GM12878 (cell line): ENCODE results near the gene XPO1. TPM values are rescaled to one million over a fixed set of nuclear protein-coding genes. Genes with fewer than 3 reads are reported as not detected.

Source experiments
- ATAC-seq: fragments of 200-7000 bp; cut with Tn5 transposase; 3 replicates; pipeline ENCODE4 v1.9.1; 2020; ENCODE audit warnings: mild to moderate bottlenecking, moderate library complexity
- BruUV-seq: library from RNA; stranded (reverse); fragments of 400-500 nt; replicated peaks from 2 replicates; lab custom pipeline; 2021; lab: Mats Ljungman, UMichigan
- CTCF ChIA-PET: fragments of 300-600 bp; sonication (Branson Sonifier 250); formaldehyde crosslinking; extraction: SDS; loops from one replicate; lab custom pipeline; 2021; ENCODE audit warnings: inconsistent platforms; lab: Yijun Ruan, JAX
- POLR2A ChIA-PET: fragments of 350-600 bp; formaldehyde crosslinking; extraction: SDS; loops from one replicate; lab custom pipeline; 2021; ENCODE audit warnings: inconsistent platforms; lab: Charles Lee
- RAD21 ChIA-PET: fragments of 300-600 bp; sonication (Branson Sonifier 250); formaldehyde crosslinking; loops from one replicate; lab custom pipeline; 2023; ENCODE audit warnings: antibody characterized with exemption; ENCODE audit not compliant: unreplicated experiment; lab: Charles Lee
- SMC1A ChIA-PET: fragments of 300-600 bp; sonication (Branson Sonifier 250); formaldehyde crosslinking; loops from one replicate; lab custom pipeline; 2023; ENCODE audit not compliant: unreplicated experiment, uncharacterized antibody; lab: Charles Lee
- DNase-seq: peaks from one replicate; pipeline ENCODE4 v3.0.0-alpha.2; 2011; ENCODE audit warnings: low read depth, low spot score
- FAIRE-seq: peaks from 3 replicates; lab custom pipeline; 2011; peaks lifted over from hg19 to GRCh38; lab: Jason Lieb, UNC
- H2AFZ ChIP-seq: 2 replicates; pipeline ENCODE4 v1.6.0; 2011; ENCODE audit warnings: low read depth, low read length, control low read depth; ENCODE audit not compliant: control insufficient read depth
- H3K27ac ChIP-seq: 2 replicates; pipeline ENCODE4 v1.5.1; 2011; ENCODE audit warnings: control low read depth; ENCODE audit not compliant: control insufficient read depth, insufficient read depth
- H3K27me3 ChIP-seq, 2 experiments: replicated peaks in 1 of 2; 2 replicates each; pipeline versions ENCODE4 v1.6.0 to v1.6.1; 2011; ENCODE audit warnings: low read length in 1 of 2; ENCODE audit not compliant: control insufficient read depth in 2 of 2, insufficient read depth in 2 of 2
- H3K36me3 ChIP-seq, 2 experiments: 2 replicates each; pipeline ENCODE4 v1.5.1; 2011; ENCODE audit warnings: low read length in 1 of 2; ENCODE audit not compliant: control insufficient read depth in 2 of 2, insufficient read depth in 2 of 2
- H3K4me1 ChIP-seq: 2 replicates; pipeline ENCODE4 v1.6.1; 2011; ENCODE audit warnings: mild to moderate bottlenecking, low read length, moderate library complexity, mixed read lengths; ENCODE audit not compliant: control insufficient read depth, insufficient read depth
- H3K4me2 ChIP-seq: 2 replicates; pipeline ENCODE4 v1.6.0; 2011; ENCODE audit warnings: control low read depth; ENCODE audit not compliant: control insufficient read depth, insufficient read depth
- H3K4me3 ChIP-seq: fragments of 200-600 bp; sonication (generic); 2 replicates; pipeline ENCODE4 v1.5.1; 2016
- H3K79me2 ChIP-seq: 2 replicates; pipeline ENCODE4 v1.6.0; 2011; ENCODE audit warnings: low read length; ENCODE audit not compliant: control insufficient read depth, insufficient read depth
- H3K9ac ChIP-seq: 2 replicates; pipeline ENCODE4 v1.8.0; 2011; ENCODE audit warnings: low read length, control low read depth, mixed read lengths; ENCODE audit not compliant: control insufficient read depth, insufficient read depth
- H3K9me3 ChIP-seq: replicated peaks from 3 replicates; pipeline ENCODE4 v1.5.1; 2011; ENCODE audit warnings: mild to moderate bottlenecking, low read length; ENCODE audit not compliant: control insufficient read depth, insufficient read depth
- H4K20me1 ChIP-seq: 2 replicates; pipeline ENCODE4 v1.6.0; 2011; ENCODE audit not compliant: control insufficient read depth, insufficient read depth
- CEBPB ChIP-seq, 2 experiments: fragments of 150-350 bp in 1 of 2; IDR thresholded peaks; 2 replicates each; pipeline ENCODE4 v1.6.1; 2012 to 2014; ENCODE audit warnings: low read depth in 2 of 2, low read length in 2 of 2, borderline replicate concordance in 1 of 2, inconsistent platforms in 1 of 2
- EED ChIP-seq: sonication (generic); IDR thresholded peaks from 2 replicates; pipeline ENCODE4 v1.6.1; 2016; ENCODE audit warnings: antibody characterized with exemption, low read depth
- IKZF2 ChIP-seq, 2 experiments: fragments of 450-650 bp; IDR thresholded peaks; 2 replicates each; pipeline ENCODE4 v1.6.1; 2017; ENCODE audit warnings: mild to moderate bottlenecking in 2 of 2, moderate library complexity in 2 of 2
- JUNB ChIP-seq: IDR thresholded peaks from 2 replicates; pipeline ENCODE4 v1.6.1; 2016; ENCODE audit warnings: antibody characterized with exemption, mild to moderate bottlenecking
- MEF2A ChIP-seq: IDR thresholded peaks from 2 replicates; pipeline ENCODE4 v1.6.1; 2011; ENCODE audit warnings: low read depth, mild to moderate bottlenecking, low read length, moderate library complexity; ENCODE audit not compliant: insufficient read depth
- NRF1 ChIP-seq: conservative IDR thresholded peaks from 2 replicates; pipeline ENCODE4 v1.6.1; 2011; ENCODE audit warnings: mild to moderate bottlenecking, low read depth, low read length, improper control_type of control experiment
- RUNX3 ChIP-seq: IDR thresholded peaks from 2 replicates; pipeline ENCODE4 v1.6.1; 2012; ENCODE audit warnings: low read length, inconsistent platforms
- TCF3 ChIP-seq: IDR thresholded peaks from 2 replicates; pipeline ENCODE4 v1.6.1; 2012; ENCODE audit warnings: low read depth, mild to moderate bottlenecking, low read length, borderline replicate concordance; ENCODE audit not compliant: insufficient read depth
- ZBED1 ChIP-seq: IDR thresholded peaks from 2 replicates; pipeline ENCODE4 v1.6.1; 2016; ENCODE audit warnings: borderline replicate concordance
- ZNF207 ChIP-seq: fragments of 450-650 bp; IDR thresholded peaks from 2 replicates; pipeline ENCODE4 v1.6.1; 2014; ENCODE audit warnings: antibody characterized with exemption, mild to moderate bottlenecking, borderline replicate concordance
- WGBS: methylation state at CpG from one replicate; pipeline ENCODE4 v1.1.6; 2016; ENCODE audit warnings: low lambda C conversion rate; ENCODE audit not compliant: insufficient replicate concordance, insufficient coverage; ENCODE audit errors: missing lambda C conversion rate; 5-methylcytosine and 5-hydroxymethylcytosine counted together
- in situ Hi-C: fragments of 300-500 bp; cut with MboI; formaldehyde crosslinking; loops from 9 replicates; pipeline ENCODE4 v1.14.3; 2018; ENCODE audit warnings: mixed read lengths
- intact Hi-C: fragments of 100-400 bp; cut with micrococcal nuclease; formaldehyde crosslinking; loops from one replicate; pipeline ENCODE4 v1.14.2; 2022; ENCODE audit not compliant: unreplicated experiment
- polyA plus RNA-seq, 11 experiments: library from polyadenylated mRNA; depleted of rRNA in 4 of 11; unstranded in 6 of 11; stranded (reverse) in 5 of 11; fragments of >200 nt; fragmentation: Nextera tagmentation in 4 of 11; fragmentation: Illumina TruSeq in 1 of 11; extraction: Ambion mirVana in 4 of 11; extraction: Trizol in 1 of 11; gene quantifications; 1 replicate in 1 of 11; 2 replicates in 10 of 11; pipeline versions ENCODE4 v1.2.1 to v1.2.3, GENCODE V29; 2011 to 2016; ENCODE audit warnings: inconsistent platforms in 2 of 11, missing spikeins in 2 of 11, low read depth in 1 of 11
- total RNA-seq, 4 experiments: library from RNA; depleted of rRNA in 3 of 4; stranded (reverse); fragments of >200 nt in 3 of 4; fragmentation: Illumina TruSeq in 1 of 4; extraction: Trizol in 1 of 4; gene quantifications; 2 replicates each; pipeline versions ENCODE4 v1.2.1 to v1.2.3, GENCODE V29; 2013 to 2021
- TF ChIP-seq, protein P1 (sequence below): fragments of 450-650 bp; IDR thresholded peaks from 2 replicates; pipeline ENCODE4 v1.6.1; 2017; ENCODE audit warnings: low read depth, mild to moderate bottlenecking, moderate library complexity
- TF ChIP-seq, protein P2 (sequence below): fragments of 450-650 bp; IDR thresholded peaks from 2 replicates; pipeline ENCODE4 v1.6.1; 2017; ENCODE audit warnings: mild to moderate bottlenecking, low read depth, inconsistent platforms; ENCODE audit not compliant: poor library complexity, severe bottlenecking
- TF ChIP-seq, protein P3 (sequence below): IDR thresholded peaks from 2 replicates; pipeline ENCODE4 v1.6.1; 2012; ENCODE audit warnings: low read length, inconsistent platforms
- TF ChIP-seq, protein P4 (sequence below): IDR thresholded peaks from 2 replicates; pipeline ENCODE4 v1.6.1; 2012; ENCODE audit warnings: mild to moderate bottlenecking, low read depth, low read length

Gene XPO1
- total and polyA plus RNA-seq, 10 of the 15 experiments (the other 5 are each of a cell fraction or from before 2014, with no cell fraction given): 57.3 to 216 (median 153) TPM

DNA sequence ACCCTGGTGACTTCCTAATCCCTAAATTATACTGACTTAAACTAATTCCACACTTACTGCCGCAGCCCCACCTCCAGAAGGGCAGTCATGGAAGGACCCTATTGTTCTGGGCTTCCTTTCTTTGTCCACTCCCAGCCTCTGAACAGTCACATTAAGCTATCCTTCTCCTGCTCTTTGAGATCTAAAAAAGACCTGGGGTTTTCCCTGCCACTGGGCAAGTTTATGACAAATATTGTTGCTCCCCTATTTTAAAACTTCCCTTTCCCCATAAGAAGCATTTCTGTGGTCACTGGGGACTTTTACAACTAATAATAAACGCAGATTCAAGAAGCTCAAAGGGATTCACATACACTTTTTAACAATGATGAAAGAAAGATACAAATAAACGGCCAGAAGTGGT lies 47.2 kb upstream of the XPO1 start:
- no peaks in the 10 kb centered on the region for H3K9me3 ChIP-seq
- WGBS: 2% methylated on average over 3 of the region's 3 CpGs
- H3K4me2 ChIP-seq: peak overlapping the region; percentile 6; the same call in 1 of the 2 replicates
- H3K79me2 ChIP-seq: no peaks in the 10 kb centered on the region
- ChIA-PET POLR2A (interaction anchor here (0.7 to 1.5 kb wide), 4 partner anchors 10 to 1465 kb away, joined by 3 to 5 read pairs (median 4); partner anchors contain the start of gene XPO1), RAD21 (interaction anchor here (0.5 to 3.2 kb wide), 6 partner anchors 9 to 86 kb away, joined by 3 to 14 read pairs (median 3); partner anchors contain the start of gene XPO1), SMC1A (interaction anchor here (0.7 to 1.6 kb wide), 5 partner anchors 10 to 107 kb away, joined by 3 to 8 read pairs (median 3); partner anchors contain the start of gene XPO1), CTCF (interaction anchor here (0.7 to 0.9 kb wide), 2 partner anchors 47 to 207 kb away, joined by 3 to 4 read pairs; no protein-coding TSS in a partner anchor)
- intact Hi-C loops (loop anchor here (5.0 kb wide), 1 partner anchor 48 kb away; the partner anchor contains the start of gene XPO1), in situ Hi-C loops (no loop called here)
- no peak for FAIRE-seq
- H3K4me1 ChIP-seq: peaks cover 7% of the 10 kb centered on the region
- H3K27ac ChIP-seq: peak overlapping the region; percentile 28; the same call in 1 of the 2 replicates
- peak; percentile 48 for DNase-seq
- no TSS peak for BruUV-seq
- no peaks in the 10 kb centered on the region for H4K20me1 ChIP-seq
- H3K9ac ChIP-seq: no peak overlapping the region; the same call in 1 of the 2 replicates
- peak overlapping the region; percentile 30; the same call in 1 of the 2 replicates for H3K4me3 ChIP-seq
- H3K36me3 ChIP-seq: no peaks in the 10 kb centered on the region
- H2AFZ ChIP-seq: peak overlapping the region; percentile 29
- peak; percentile 81 for ATAC-seq
- no peaks in the 10 kb centered on the region for H3K27me3 ChIP-seq
- TF ChIP-seq, protein P1, sequence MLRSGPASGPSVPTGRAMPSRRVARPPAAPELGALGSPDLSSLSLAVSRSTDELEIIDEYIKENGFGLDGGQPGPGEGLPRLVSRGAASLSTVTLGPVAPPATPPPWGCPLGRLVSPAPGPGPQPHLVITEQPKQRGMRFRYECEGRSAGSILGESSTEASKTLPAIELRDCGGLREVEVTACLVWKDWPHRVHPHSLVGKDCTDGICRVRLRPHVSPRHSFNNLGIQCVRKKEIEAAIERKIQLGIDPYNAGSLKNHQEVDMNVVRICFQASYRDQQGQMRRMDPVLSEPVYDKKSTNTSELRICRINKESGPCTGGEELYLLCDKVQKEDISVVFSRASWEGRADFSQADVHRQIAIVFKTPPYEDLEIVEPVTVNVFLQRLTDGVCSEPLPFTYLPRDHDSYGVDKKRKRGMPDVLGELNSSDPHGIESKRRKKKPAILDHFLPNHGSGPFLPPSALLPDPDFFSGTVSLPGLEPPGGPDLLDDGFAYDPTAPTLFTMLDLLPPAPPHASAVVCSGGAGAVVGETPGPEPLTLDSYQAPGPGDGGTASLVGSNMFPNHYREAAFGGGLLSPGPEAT: peak; percentile 85; the same call in 1 of the 2 replicates
- TF ChIP-seq, protein P2, sequence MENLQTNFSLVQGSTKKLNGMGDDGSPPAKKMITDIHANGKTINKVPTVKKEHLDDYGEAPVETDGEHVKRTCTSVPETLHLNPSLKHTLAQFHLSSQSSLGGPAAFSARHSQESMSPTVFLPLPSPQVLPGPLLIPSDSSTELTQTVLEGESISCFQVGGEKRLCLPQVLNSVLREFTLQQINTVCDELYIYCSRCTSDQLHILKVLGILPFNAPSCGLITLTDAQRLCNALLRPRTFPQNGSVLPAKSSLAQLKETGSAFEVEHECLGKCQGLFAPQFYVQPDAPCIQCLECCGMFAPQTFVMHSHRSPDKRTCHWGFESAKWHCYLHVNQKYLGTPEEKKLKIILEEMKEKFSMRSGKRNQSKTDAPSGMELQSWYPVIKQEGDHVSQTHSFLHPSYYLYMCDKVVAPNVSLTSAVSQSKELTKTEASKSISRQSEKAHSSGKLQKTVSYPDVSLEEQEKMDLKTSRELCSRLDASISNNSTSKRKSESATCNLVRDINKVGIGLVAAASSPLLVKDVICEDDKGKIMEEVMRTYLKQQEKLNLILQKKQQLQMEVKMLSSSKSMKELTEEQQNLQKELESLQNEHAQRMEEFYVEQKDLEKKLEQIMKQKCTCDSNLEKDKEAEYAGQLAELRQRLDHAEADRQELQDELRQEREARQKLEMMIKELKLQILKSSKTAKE: peak; percentile 29
- TF ChIP-seq IKZF2 (IDR thresholded peaks at IDR 0.05) (peak; percentile 87 to 90), TCF3 (no peak), ZNF207 (no peak), ZBED1 (0 out of 2 replicates have a peak, but pooled peaks have one; percentile 53), NRF1 (no peak), JUNB (peak; percentile 47; the same call in 1 of the 2 replicates), RUNX3 (peak; percentile 96), EED (peak; percentile 85), MEF2A (peak; percentile 93), CEBPB (IDR thresholded peaks at IDR 0.05; ENCODE audit: borderline replicate concordance in 1 of 2, low read depth in 2 of 2, low read length in 2 of 2) (0 out of 4 replicates have a peak, but pooled peaks of 1 of the 2 experiments have one; percentile 31)
- TF ChIP-seq, protein P3, sequence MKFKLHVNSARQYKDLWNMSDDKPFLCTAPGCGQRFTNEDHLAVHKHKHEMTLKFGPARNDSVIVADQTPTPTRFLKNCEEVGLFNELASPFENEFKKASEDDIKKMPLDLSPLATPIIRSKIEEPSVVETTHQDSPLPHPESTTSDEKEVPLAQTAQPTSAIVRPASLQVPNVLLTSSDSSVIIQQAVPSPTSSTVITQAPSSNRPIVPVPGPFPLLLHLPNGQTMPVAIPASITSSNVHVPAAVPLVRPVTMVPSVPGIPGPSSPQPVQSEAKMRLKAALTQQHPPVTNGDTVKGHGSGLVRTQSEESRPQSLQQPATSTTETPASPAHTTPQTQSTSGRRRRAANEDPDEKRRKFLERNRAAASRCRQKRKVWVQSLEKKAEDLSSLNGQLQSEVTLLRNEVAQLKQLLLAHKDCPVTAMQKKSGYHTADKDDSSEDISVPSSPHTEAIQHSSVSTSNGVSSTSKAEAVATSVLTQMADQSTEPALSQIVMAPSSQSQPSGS: peak; percentile 80
- TF ChIP-seq, protein P4, sequence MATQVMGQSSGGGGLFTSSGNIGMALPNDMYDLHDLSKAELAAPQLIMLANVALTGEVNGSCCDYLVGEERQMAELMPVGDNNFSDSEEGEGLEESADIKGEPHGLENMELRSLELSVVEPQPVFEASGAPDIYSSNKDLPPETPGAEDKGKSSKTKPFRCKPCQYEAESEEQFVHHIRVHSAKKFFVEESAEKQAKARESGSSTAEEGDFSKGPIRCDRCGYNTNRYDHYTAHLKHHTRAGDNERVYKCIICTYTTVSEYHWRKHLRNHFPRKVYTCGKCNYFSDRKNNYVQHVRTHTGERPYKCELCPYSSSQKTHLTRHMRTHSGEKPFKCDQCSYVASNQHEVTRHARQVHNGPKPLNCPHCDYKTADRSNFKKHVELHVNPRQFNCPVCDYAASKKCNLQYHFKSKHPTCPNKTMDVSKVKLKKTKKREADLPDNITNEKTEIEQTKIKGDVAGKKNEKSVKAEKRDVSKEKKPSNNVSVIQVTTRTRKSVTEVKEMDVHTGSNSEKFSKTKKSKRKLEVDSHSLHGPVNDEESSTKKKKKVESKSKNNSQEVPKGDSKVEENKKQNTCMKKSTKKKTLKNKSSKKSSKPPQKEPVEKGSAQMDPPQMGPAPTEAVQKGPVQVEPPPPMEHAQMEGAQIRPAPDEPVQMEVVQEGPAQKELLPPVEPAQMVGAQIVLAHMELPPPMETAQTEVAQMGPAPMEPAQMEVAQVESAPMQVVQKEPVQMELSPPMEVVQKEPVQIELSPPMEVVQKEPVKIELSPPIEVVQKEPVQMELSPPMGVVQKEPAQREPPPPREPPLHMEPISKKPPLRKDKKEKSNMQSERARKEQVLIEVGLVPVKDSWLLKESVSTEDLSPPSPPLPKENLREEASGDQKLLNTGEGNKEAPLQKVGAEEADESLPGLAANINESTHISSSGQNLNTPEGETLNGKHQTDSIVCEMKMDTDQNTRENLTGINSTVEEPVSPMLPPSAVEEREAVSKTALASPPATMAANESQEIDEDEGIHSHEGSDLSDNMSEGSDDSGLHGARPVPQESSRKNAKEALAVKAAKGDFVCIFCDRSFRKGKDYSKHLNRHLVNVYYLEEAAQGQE: no peak
